HG02798 (cell line): ENCODE results near the gene HLX.

Experiments used
- ATAC-seq: cut with Tn5 transposase; IDR thresholded peaks from one replicate; pipeline ENCODE4 v1.9.1; 2021; ENCODE audit warnings: mild to moderate bottlenecking; ENCODE audit not compliant: unreplicated experiment, poor library complexity

The HLX gene

GRCh38 chr1:220894025-220894923, 15.0 kb downstream of the HLX start:
- no peak for ATAC-seq

- ATAC-seq, result no peak
Observed at GRCh38 chr1:220894924-220895256, 15.6 kb downstream of the HLX start.

- ATAC-seq, result no peak
Observed at GRCh38 chr1:220895412-220895946, 16.2 kb downstream of the HLX start.

GRCh38 chr1:220896092-220896491, 16.8 kb downstream of the HLX start:
- no peak for ATAC-seq

GRCh38 chr1:220900842-220901241, 21.6 kb downstream of the HLX start:
- ATAC-seq, result no peak

- ATAC-seq, result no peak
Observed at GRCh38 chr1:220901881-220902280, 22.6 kb downstream of the HLX start.

GRCh38 chr1:220902916-220903315, 23.7 kb downstream of the HLX start:
- ATAC-seq, result no peak

GRCh38 chr1:220904876-220905275, 25.6 kb downstream of the HLX start:
- no peak for ATAC-seq

GRCh38 chr1:220905650-220906560, 26.7 kb downstream of the HLX start:
- no peak for ATAC-seq

GRCh38 chr1:220906561-220907334, 27.5 kb downstream of the HLX start:
- ATAC-seq, result no peak

GRCh38 chr1:220908757-220909156, 29.5 kb downstream of the HLX start:
- ATAC-seq, result no peak

GRCh38 chr1:220910021-220910420, 30.8 kb downstream of the HLX start:
- ATAC-seq, result no peak

GRCh38 chr1:220914283-220915116, 35.3 kb downstream of the HLX start:
- ATAC-seq, result no peak

- no peak for ATAC-seq
Observed at GRCh38 chr1:220915117-220915440, 35.8 kb downstream of the HLX start.

- ATAC-seq, result no peak
Observed at GRCh38 chr1:220915954-220916353, 36.7 kb downstream of the HLX start.

GRCh38 chr1:220917101-220917500, 37.9 kb downstream of the HLX start:
- ATAC-seq, result no peak

- ATAC-seq, result no peak
Observed at GRCh38 chr1:220917535-220918209, 38.4 kb downstream of the HLX start.

GRCh38 chr1:220918285-220918951, 39.2 kb downstream of the HLX start:
- ATAC-seq, result no peak

- no peak for ATAC-seq
Observed at GRCh38 chr1:220920967-220921366, 41.7 kb downstream of the HLX start.
